ENCODE measurements around the gene ATP12A. TPM values are rescaled to one million over a fixed set of nuclear protein-coding genes. Genes with fewer than 3 reads are reported as not detected.

The ATP12A gene
- total RNA-seq, 1 donor from 2014 or later, result not detected

- intact Hi-C loops (cut with DNase I), result no loop called here
- ATAC-seq (ENCODE audit: poor library complexity) (no peak), DNase-seq (no peak)
Measured at GRCh38 chr13:24745861-24746617, 65.8 kb downstream of the ATP12A start.

- no peak for ATAC-seq (ENCODE audit: poor library complexity)
Measured at GRCh38 chr13:24746618-24747247, 66.5 kb downstream of the ATP12A start.

GRCh38 chr13:24747248-24748060, 67.2 kb downstream of the ATP12A start:
- ATAC-seq (ENCODE audit: poor library complexity), result no peak
- intact Hi-C loops (cut with DNase I), result no loop called here
- DNase-seq, result no peak

More at GRCh38 chr13:24746618-24747247, 66.5 kb downstream of the ATP12A start:
- no peak for DNase-seq
- intact Hi-C loops (cut with DNase I), result no loop called here

- ATAC-seq (ENCODE audit: poor library complexity) (no peak), DNase-seq (no peak)
- intact Hi-C loops (cut with DNase I), result no loop called here
Measured at GRCh38 chr13:24748061-24748400, 67.8 kb downstream of the ATP12A start.

GRCh38 chr13:24759197-24759596, 79.0 kb downstream of the ATP12A start:
- no peak for ATAC-seq (ENCODE audit: poor library complexity)
- intact Hi-C loops (cut with DNase I), result no loop called here
- no peak for DNase-seq

Other genes with a start within 250 kb of the ATP12A start
- 24.7 TPM for gene PARP4, start 167.6 kb upstream of the ATP12A start, total RNA-seq
- gene RNF17, start 83.8 kb downstream of the ATP12A start, total RNA-seq, result not detected